Spleen (tissue), 11 donors: ENCODE results near the gene STKLD1. TPM values are rescaled to one million over a fixed set of nuclear protein-coding genes. Genes with fewer than 3 reads are reported as not detected.
A peak's percentile ranks its signal among the peaks of the same experiment; 100 is the strongest.

Experiments
- DNase-seq: peaks from one replicate; pipeline ENCODE4 v3.0.0-alpha.2; 2020
- H3K27ac ChIP-seq, 8 donors: fragments of 200-600 bp; sonication (generic) in 7 of 8; 1 replicate in 4 of 8; 2 replicates in 4 of 8; pipeline versions ENCODE4 v1.5.0 to v1.8.0; 2016 to 2021; ENCODE audit warnings: inconsistent platforms in 4 of 8, mild to moderate bottlenecking in 4 of 8, moderate library complexity in 1 of 8
- H3K27me3 ChIP-seq, 7 donors: fragments of 200-600 bp; sonication (generic) in 6 of 7; replicated peaks in 1 of 7; 1 replicate in 4 of 7; 2 replicates in 3 of 7; pipeline versions ENCODE4 v1.5.0 to v1.8.0; 2016 to 2021; ENCODE audit warnings: inconsistent platforms in 3 of 7, mild to moderate bottlenecking in 1 of 7
- H3K36me3 ChIP-seq, 6 donors: fragments of 200-600 bp; sonication (generic) in 5 of 6; 1 replicate in 4 of 6; 2 replicates in 2 of 6; pipeline versions ENCODE4 v1.5.0 to v1.8.0; 2016 to 2021; ENCODE audit warnings: inconsistent platforms in 2 of 6
- H3K4me1 ChIP-seq, 6 donors: fragments of 200-600 bp; sonication (generic) in 5 of 6; 1 replicate in 3 of 6; 2 replicates in 3 of 6; pipeline versions ENCODE4 v1.5.0 to v1.8.0; 2016 to 2021; ENCODE audit warnings: inconsistent platforms in 3 of 6
- H3K4me3 ChIP-seq, 8 donors: fragments of 200-600 bp; sonication (generic) in 7 of 8; 1 replicate in 4 of 8; 2 replicates in 4 of 8; pipeline versions ENCODE4 v1.5.0 to v1.8.0; 2016 to 2021; ENCODE audit warnings: inconsistent platforms in 4 of 8, mild to moderate bottlenecking in 4 of 8, moderate library complexity in 2 of 8
- H3K9me3 ChIP-seq, 8 donors: fragments of 200-600 bp; sonication (generic) in 7 of 8; 1 replicate in 4 of 8; 2 replicates in 4 of 8; pipeline versions ENCODE4 v1.5.0 to v1.8.0; 2016 to 2021; ENCODE audit warnings: inconsistent platforms in 4 of 8
- POLR2A ChIP-seq, 3 donors: fragments of 450-650 bp; IDR thresholded peaks; one replicate each; pipeline ENCODE4 v1.5.1; 2017; ENCODE audit warnings: antibody characterized with exemption in 3 of 3, mild to moderate bottlenecking in 1 of 3
- POLR2AphosphoS5 ChIP-seq, 3 donors: sonication (generic); formaldehyde crosslinking; IDR thresholded peaks; one replicate each; pipeline ENCODE4 v1.5.1; 2017; ENCODE audit warnings: antibody characterized with exemption in 3 of 3
- WGBS, 5 donors: extraction: QIAGEN DNeasy Blood & Tissue Kit in 3 of 5; methylation state at CpG; one replicate each; pipeline versions ENCODE4 v1.1.5 to v1.1.7; 2013 to 2018; 5-methylcytosine and 5-hydroxymethylcytosine counted together
- intact Hi-C: fragments of 100-400 bp; cut with DNase I; formaldehyde crosslinking; loops from one replicate; pipeline ENCODE4 v1.15.0; 2023; ENCODE audit warnings: low total_unique reads
- polyA plus RNA-seq, 3 donors: library from polyadenylated mRNA; stranded (reverse); fragments of 200-250 nt; gene quantifications; one replicate each; pipeline ENCODE4 v1.2.1, GENCODE V29; 2013
- total RNA-seq, 7 donors: library from RNA; depleted of rRNA in 3 of 7; stranded (reverse); fragments of >200 nt in 3 of 7; fragmentation: NEBNext Ultra II Directional in 4 of 7; extraction: Animal tissue kit (Norgen Biotek cat#: 25700) in 4 of 7; gene quantifications; one replicate each; pipeline versions ENCODE4 v1.1.0 to v1.2.1, GENCODE V29; 2016 to 2021
- TF ChIP-seq, protein P1 (sequence below), 11 experiments: fragments of 200-600 bp in 7 of 11; fragments of 450-650 bp in 4 of 11; sonication (generic) in 4 of 11; IDR thresholded peaks in 8 of 11; conservative IDR thresholded peaks in 3 of 11; 1 replicate in 7 of 11; 2 replicates in 4 of 11; pipeline versions ENCODE4 v1.4.0 to v1.8.0; 2016 to 2021; ENCODE audit warnings: antibody characterized with exemption in 11 of 11, inconsistent platforms in 4 of 11, mild to moderate bottlenecking in 1 of 11
- donor health status: healthy with polysubstance abuse.
- donor health status: DM: no; HTN: no; CAD: no; lungs with moderate emphysema.
- donor health status: DM: no; HTN: no; CAD: no.
- donor health status: Bipolar disorder and iron deficiency.
- donor health status: healthy.
- donor health status: DM: no; HTN: no; CAD: no.
- donor health status: DM: yes; HTN: yes; CAD: no.

The STKLD1 gene
- total and polyA plus RNA-seq, 10 donors: 0.29 to 1.5 (median 0.95) TPM; not detected in 2

GRCh38 chr9:133429641-133430161, 53.5 kb downstream of the STKLD1 start:
- H3K27ac ChIP-seq: no peak overlapping the region
- intact Hi-C loops: no loop called here
- H3K4me3 ChIP-seq: peak overlapping the region in 3 of 8 donors; percentile 2 to 71 (median 45)
- WGBS, 5 donors: 22 to 29% (median 28%) methylated on average over 31 to 49 of the region's 49 CpGs
- TF ChIP-seq, protein P1, sequence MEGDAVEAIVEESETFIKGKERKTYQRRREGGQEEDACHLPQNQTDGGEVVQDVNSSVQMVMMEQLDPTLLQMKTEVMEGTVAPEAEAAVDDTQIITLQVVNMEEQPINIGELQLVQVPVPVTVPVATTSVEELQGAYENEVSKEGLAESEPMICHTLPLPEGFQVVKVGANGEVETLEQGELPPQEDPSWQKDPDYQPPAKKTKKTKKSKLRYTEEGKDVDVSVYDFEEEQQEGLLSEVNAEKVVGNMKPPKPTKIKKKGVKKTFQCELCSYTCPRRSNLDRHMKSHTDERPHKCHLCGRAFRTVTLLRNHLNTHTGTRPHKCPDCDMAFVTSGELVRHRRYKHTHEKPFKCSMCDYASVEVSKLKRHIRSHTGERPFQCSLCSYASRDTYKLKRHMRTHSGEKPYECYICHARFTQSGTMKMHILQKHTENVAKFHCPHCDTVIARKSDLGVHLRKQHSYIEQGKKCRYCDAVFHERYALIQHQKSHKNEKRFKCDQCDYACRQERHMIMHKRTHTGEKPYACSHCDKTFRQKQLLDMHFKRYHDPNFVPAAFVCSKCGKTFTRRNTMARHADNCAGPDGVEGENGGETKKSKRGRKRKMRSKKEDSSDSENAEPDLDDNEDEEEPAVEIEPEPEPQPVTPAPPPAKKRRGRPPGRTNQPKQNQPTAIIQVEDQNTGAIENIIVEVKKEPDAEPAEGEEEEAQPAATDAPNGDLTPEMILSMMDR (IDR thresholded peaks at IDR 0.05 in 8 of 11, conservative IDR thresholded peaks at IDR 0.05 in 3 of 11): peak in 7 of 11 experiments; percentile 18 to 46 (median 35)
- no peak for TF ChIP-seq POLR2AphosphoS5 (IDR thresholded peaks at IDR 0.05)
- peak; percentile 82 for DNase-seq
- H3K36me3 ChIP-seq: no peaks in the 10 kb centered on the region
- peaks cover 0 to 54% (median 37%) of the 10 kb centered on the region in 7 donors for H3K27me3 ChIP-seq
- no peaks in the 10 kb centered on the region for H3K9me3 ChIP-seq
- peaks cover 4 to 28% (median 16%) of the 10 kb centered on the region in 6 donors for H3K4me1 ChIP-seq

GRCh38 chr9:133430244-133430643, 54.1 kb downstream of the STKLD1 start:
- Histone ChIP-seq H3K4me3 (no peak overlapping the region), H3K4me1 (peaks cover 4 to 28% (median 16%) of the 10 kb centered on the region in 6 donors), H3K27me3 (peaks cover 0 to 49% (median 35%) of the 10 kb centered on the region in 7 donors), H3K27ac (no peak overlapping the region), H3K36me3 (no peaks in the 10 kb centered on the region), H3K9me3 (no peaks in the 10 kb centered on the region)
- WGBS, 5 donors: 67 to 96% (median 88%) methylated on average over 1 of the region's 1 CpG
- no peak for DNase-seq
- intact Hi-C loops: no loop called here
- TF ChIP-seq POLR2A (IDR thresholded peaks at IDR 0.05): no peak
- TF ChIP-seq POLR2AphosphoS5 (IDR thresholded peaks at IDR 0.05): no peak
- TF ChIP-seq, protein P1 (IDR thresholded peaks at IDR 0.05 in 8 of 11, conservative IDR thresholded peaks at IDR 0.05 in 3 of 11): no peak

DNA sequence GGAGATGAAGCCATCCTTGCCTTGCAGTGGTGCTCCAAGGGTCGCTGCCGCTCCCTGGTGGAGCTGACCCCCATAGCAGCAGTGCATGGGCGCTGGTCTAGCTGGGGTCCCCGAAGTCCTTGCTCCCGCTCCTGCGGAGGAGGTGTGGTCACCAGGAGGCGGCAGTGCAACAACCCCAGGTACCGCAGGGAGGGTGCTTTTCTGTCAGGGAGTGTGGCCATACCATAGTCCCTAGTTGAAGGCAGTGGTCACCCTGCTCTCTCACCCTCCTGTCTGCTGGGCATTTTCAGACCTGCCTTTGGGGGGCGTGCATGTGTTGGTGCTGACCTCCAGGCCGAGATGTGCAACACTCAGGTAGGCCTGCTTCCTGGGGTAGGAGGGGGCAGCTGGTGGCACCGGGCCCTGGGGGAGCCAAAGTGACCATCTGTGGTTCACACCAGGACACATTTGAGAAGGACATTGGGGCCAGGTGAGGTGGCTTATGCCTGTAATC, 57.2 kb downstream of the STKLD1 start:
- Histone ChIP-seq H3K27me3 (peaks cover 0 to 20% (median 12%) of the 10 kb centered on the region in 7 donors), H3K27ac (no peak overlapping the region), H3K4me1 (peaks cover 0 to 21% (median 11%) of the 10 kb centered on the region in 6 donors), H3K4me3 (no peak overlapping the region), H3K9me3 (no peaks in the 10 kb centered on the region), H3K36me3 (no peaks in the 10 kb centered on the region)
- intact Hi-C loops: no loop called here
- WGBS, 5 donors: 83 to 96% (median 87%) methylated on average over 4 to 11 of the region's 11 CpGs
- DNase-seq: no peak
- TF ChIP-seq POLR2A (IDR thresholded peaks at IDR 0.05) (no peak), POLR2AphosphoS5 (IDR thresholded peaks at IDR 0.05) (no peak)
- TF ChIP-seq, protein P1 (IDR thresholded peaks at IDR 0.05 in 8 of 11, conservative IDR thresholded peaks at IDR 0.05 in 3 of 11): no peak

GRCh38 chr9:133436681-133437080, 60.5 kb downstream of the STKLD1 start:
- Histone ChIP-seq H3K36me3 (no peaks in the 10 kb centered on the region), H3K4me1 (peaks cover 0 to 11% (median 1%) of the 10 kb centered on the region in 6 donors), H3K4me3 (no peak overlapping the region), H3K27me3 (no peaks in the 10 kb centered on the region), H3K9me3 (no peaks in the 10 kb centered on the region), H3K27ac (no peak overlapping the region)
- TF ChIP-seq POLR2A (IDR thresholded peaks at IDR 0.05): no peak
- intact Hi-C loops: no loop called here
- 72 to 84% (median 82%) methylated on average over 12 to 16 of the region's 16 CpGs for WGBS, 5 donors
- no peak for DNase-seq
